CD4-positive, alpha-beta T cell treated with Interleukin-17A for 4 hours (primary cell): ENCODE measurements around the gene SCN4A.
A peak's percentile ranks its signal among the peaks of the same experiment; 100 is the strongest.
"Not testable (repeated sequence)": the region's sequence is repeated elsewhere in the genome, so short reads cannot be mapped to it uniquely, and the experiment has no call there.

Source experiments
- DNase-seq: peaks from one replicate; pipeline ENCODE4 v3.0.0-alpha.2; 2020; ENCODE audit warnings: mixed read lengths

Gene SCN4A

GRCh38 chr17:63972796-63973195 lies at the start of gene SCN4A:
Gene SCN4A, minus strand, starts transcription at chr17:63972918. Its CDS starts 77 bp downstream, at chr17:63972841.
- no peak for DNase-seq

DNA sequence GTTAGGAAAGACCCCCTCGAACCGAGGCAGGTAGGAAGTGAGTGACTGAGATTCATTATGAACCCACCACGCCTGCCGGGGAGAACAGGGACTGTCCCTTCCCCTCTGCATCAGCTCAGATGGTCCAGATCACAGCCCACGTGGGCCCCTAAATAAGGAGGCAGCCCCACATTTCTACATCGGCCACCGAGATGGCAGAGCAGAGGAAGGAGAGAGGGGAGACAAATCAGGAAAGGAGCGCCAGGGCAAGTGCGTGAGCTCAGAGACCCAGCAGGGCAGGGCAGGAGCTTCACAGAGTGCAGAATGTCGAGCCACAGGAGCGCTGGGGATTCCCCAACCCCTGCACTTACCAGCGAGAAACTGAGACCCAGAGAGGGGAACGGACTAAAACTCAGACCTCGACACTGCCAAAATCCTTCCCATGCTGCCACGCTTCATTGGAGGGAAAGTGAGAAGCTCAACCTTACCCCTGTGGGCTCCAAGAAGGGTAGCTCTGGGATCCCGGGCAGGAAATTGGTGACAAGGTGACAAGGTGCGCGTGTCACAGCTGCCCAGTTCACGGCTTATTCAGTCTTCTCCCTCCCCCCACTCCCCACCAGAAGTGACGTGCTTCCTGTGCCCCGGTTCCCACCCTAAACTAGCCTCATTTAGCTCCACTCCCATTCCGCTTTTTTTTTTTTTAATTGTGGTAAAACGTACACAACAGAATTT lies 47.5 kb upstream of the SCN4A start, which contains the start of gene ICAM2:
Gene ICAM2 (minus strand): TSS at position 578 of the 711 bp plus-strand sequence. CDS start 13,942 bp downstream, outside the sequence.
- DNase-seq = peak; percentile 91

DNA sequence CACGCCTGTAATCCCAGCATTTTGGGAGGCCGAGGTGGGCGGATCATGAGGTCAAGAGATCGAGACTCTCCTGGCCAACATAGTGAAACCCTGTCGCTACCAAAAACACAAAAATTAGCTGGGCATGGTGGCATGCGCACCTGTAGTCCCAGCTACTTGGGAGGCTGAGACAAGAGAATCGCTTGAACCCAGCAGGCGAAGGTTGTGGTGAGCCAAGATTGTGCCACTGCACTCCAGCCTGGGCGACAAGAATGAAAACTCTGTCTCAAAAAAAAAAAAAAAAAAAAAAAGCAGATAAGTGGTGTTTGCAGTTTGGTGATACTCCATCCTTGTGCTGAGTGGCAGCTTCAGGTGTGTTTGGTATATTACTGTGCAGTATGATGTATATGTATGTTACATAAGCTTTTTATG lies 46.8 kb upstream of the SCN4A start:
- DNase-seq = peak; percentile 32

GRCh38 chr17:64017381-64017980 lies 44.8 kb upstream of the SCN4A start:
- no peak for DNase-seq

- no peak for DNase-seq
These were observed 44.3 kb upstream of the SCN4A start for GRCh38 chr17:64016974-64017373.

DNA sequence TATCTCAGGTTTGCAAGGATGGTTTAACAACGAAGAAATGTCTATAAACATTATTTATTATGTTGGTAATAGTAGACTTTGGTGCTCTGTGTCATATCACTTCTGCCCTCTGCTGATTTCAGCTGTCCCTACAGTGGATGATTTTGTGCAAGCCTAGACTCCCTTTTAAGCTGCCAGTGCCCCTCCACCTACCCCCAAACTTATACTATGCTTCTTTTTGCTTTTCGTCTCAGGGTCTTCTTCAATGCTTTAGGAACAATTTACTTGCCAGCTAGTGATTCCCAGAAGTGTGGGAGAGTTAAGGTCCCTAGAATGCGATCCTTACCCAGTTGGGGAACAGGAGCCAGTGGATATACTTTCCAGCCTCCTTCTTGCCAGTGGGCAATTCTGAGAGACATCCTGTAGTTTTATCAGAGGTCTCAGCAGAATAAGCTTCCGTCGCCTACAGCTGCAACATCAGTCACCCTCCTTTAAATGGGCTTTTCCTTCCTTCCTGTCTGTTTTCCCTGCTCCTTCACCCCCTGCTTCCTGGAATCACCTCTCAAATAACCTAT lies 43.6 kb upstream of the SCN4A start:
- peak; percentile 23 for DNase-seq

DNA sequence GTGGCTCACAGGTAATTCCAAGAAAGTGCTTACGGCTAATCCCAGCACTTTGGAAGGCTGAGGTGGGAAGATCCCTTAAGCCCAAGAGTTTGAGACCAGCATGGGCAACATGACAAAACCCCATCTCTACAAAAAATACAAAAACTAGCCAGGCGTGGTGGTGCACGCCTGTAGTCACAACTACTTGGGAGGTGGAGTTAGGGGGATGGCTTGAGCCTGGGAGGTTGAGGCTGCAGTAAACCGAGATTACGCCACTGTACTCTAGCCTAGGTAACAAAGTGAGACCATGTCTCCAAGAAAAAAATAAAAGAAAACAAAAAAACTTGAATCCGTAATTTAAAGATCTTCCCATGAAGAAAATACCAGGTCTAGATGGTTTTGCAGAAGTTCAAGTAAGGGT lies 42.7 kb upstream of the SCN4A start:
- no peak for DNase-seq

GRCh38 chr17:64009571-64010402 lies 37.1 kb upstream of the SCN4A start:
- DNase-seq = no peak

GRCh38 chr17:64008830-64009229 lies 36.1 kb upstream of the SCN4A start:
- DNase-seq = no peak

- no peak for DNase-seq
These were observed 35.6 kb upstream of the SCN4A start for GRCh38 chr17:64008346-64008745.

GRCh38 chr17:64007838-64008282 lies 35.1 kb upstream of the SCN4A start:
- DNase-seq = no peak

- not testable (repeated sequence) for DNase-seq
These were observed 34.5 kb upstream of the SCN4A start for GRCh38 chr17:64007089-64007837.

DNA sequence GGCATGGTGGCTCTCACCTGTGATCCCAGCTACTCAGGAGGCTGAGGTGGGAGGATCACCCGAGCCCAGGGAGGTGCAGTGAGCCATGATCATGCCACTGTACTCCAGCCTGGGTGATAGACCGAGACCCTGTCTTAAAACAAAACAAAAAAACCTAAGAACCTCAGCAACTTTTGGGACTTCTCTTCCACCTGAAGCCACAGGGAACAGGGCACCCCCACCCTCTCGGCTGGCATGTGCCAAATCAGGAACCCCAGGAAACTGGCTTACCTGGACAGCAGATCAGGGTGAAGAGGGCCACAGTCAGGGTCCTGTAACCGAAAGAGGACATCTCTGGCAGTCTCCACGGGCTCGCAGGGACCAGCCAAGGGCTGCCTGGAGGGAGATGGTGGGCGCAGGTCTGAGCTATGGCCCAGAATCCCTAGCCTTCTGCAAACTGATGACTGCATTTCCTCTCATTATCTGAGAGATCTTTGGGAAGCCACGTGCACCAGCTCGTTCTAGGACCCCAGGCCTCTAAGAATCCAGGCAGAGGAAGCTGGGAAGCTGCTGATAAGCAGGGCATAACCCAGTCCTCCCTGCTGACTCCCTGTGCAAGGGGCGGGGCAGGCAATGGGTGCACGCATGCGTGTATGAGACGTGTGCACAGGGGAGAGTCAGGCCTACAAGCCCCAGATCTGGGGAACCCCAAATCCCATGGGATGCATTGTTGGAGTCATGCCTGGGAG lies 33.8 kb upstream of the SCN4A start:
- DNase-seq = no peak

GRCh38 chr17:64005734-64006167 lies 33.0 kb upstream of the SCN4A start:
- DNase-seq = no peak

DNA sequence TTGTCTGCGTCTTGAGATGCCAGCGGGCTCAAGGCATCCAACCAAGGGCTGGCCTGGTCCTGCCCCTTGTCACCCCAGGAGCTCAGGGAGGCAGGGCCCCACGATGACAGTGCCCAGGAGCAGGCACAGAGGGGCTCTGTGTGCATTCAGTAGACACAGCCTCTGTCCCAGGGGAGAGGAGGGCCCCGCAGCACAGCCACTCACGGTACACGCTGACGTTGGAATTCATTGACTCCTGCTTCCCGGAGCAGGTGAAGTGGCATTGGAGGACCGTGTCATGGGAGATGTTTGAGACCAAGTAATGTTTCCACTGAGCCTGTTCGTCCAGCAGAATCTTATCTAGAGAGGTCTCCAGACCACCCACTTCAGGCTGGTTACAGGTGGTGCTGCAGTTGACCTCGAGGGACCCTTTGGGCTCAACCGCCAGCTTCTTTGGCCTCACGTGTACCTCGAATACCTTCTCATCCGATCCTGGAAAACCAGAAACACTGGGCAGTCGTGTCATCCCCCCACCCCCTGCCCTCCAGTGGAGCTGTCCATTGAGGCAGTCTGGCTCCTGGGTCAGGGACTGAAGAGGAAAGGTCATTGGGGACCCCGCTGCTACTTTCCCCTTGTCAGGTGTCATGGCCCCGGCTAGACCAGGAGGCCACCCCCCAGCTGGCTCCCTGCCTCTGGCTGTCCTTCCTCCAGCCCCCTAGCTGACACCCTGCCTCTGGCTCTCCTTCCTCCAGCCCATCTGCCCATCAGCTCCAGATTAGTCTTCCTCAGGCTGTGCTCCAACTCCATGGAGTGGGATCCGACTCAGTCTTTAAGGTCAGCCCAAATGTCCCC lies 32.4 kb upstream of the SCN4A start:
- no peak for DNase-seq

- no peak for DNase-seq
These were observed 31.6 kb upstream of the SCN4A start for GRCh38 chr17:64004218-64004770.

- DNase-seq = no peak
These were observed 30.9 kb upstream of the SCN4A start for GRCh38 chr17:64003526-64004121.

GRCh38 chr17:64002658-64003525 lies 30.2 kb upstream of the SCN4A start:
- DNase-seq = no peak
